ENCODE results near the gene VTI1A.

DNA sequence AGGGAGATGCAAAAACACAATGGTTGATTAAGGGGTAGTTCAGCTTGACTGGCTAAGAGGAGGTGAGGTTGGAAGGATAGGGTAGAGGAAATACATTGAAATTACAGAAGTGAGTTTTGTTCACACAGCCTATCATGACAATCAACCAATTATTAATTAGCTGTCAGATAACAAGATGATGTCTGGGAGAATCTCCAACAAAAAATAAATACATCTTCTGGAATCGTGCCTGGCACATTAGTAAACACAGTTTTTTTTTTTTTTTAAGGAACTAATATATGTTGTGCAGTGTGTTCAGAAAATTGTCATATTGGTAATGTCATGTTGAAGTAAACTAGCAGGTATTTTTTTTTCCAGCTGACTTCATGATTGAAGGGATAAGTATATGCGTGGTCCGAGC, 171.8 kb downstream of the VTI1A start:
- TF ChIP-seq, protein P1, sequence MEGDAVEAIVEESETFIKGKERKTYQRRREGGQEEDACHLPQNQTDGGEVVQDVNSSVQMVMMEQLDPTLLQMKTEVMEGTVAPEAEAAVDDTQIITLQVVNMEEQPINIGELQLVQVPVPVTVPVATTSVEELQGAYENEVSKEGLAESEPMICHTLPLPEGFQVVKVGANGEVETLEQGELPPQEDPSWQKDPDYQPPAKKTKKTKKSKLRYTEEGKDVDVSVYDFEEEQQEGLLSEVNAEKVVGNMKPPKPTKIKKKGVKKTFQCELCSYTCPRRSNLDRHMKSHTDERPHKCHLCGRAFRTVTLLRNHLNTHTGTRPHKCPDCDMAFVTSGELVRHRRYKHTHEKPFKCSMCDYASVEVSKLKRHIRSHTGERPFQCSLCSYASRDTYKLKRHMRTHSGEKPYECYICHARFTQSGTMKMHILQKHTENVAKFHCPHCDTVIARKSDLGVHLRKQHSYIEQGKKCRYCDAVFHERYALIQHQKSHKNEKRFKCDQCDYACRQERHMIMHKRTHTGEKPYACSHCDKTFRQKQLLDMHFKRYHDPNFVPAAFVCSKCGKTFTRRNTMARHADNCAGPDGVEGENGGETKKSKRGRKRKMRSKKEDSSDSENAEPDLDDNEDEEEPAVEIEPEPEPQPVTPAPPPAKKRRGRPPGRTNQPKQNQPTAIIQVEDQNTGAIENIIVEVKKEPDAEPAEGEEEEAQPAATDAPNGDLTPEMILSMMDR (conservative IDR thresholded peaks at IDR 0.05; ENCODE audit: low read length): no peak
- no peak for TF ChIP-seq EZH2phosphoT487 (IDR thresholded peaks at IDR 0.05; ENCODE audit: borderline replicate concordance)

Measured in Loucy (cell line).